GM10266 (cell line): ENCODE data around the gene INHBC.
A peak's percentile ranks its signal among the peaks of the same experiment; 100 is the strongest.

ENCODE experiments used
- DNase-seq: peaks from one replicate; pipeline ENCODE4 v3.0.0; 2012; ENCODE audit errors: extremely low spot score
- TF ChIP-seq, protein P1 (sequence below): IDR thresholded peaks from 2 replicates; pipeline ENCODE4 v1.5.1; 2012; ENCODE audit warnings: mild to moderate bottlenecking, low read depth; ENCODE audit not compliant: control insufficient read depth, insufficient read depth; ENCODE audit errors: missing control alignments

Gene INHBC

DNA sequence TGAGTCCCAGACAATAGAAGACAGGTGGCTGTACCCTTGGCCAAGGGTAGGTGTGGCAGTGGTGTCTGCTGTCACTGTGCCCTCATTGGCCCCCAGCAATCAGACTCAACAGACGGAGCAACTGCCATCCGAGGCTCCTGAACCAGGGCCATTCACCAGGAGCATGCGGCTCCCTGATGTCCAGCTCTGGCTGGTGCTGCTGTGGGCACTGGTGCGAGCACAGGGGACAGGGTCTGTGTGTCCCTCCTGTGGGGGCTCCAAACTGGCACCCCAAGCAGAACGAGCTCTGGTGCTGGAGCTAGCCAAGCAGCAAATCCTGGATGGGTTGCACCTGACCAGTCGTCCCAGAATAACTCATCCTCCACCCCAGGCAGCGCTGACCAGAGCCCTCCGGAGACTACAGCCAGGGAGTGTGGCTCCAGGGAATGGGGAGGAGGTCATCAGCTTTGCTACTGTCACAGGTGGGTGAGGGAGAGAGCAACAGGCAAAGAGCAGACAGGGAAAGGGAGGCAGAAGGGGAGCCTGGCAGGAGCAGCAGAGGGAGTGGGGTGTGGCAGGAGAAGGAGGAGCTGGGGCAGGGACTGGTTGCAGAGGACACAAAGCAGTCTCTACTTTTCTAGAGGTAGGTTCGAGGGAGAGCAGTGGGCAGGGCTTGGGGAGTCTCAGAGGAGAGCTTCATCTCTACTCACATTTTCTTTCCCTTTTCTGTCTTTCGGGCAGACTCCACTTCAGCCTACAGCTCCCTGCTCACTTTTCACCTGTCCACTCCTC, 21.0 kb downstream of the INHBC start:
- DNase-seq, result no peak
- TF ChIP-seq, protein P1, sequence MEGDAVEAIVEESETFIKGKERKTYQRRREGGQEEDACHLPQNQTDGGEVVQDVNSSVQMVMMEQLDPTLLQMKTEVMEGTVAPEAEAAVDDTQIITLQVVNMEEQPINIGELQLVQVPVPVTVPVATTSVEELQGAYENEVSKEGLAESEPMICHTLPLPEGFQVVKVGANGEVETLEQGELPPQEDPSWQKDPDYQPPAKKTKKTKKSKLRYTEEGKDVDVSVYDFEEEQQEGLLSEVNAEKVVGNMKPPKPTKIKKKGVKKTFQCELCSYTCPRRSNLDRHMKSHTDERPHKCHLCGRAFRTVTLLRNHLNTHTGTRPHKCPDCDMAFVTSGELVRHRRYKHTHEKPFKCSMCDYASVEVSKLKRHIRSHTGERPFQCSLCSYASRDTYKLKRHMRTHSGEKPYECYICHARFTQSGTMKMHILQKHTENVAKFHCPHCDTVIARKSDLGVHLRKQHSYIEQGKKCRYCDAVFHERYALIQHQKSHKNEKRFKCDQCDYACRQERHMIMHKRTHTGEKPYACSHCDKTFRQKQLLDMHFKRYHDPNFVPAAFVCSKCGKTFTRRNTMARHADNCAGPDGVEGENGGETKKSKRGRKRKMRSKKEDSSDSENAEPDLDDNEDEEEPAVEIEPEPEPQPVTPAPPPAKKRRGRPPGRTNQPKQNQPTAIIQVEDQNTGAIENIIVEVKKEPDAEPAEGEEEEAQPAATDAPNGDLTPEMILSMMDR, result no peak

GRCh38 chr12:57456145-57456700, 21.6 kb downstream of the INHBC start:
- DNase-seq, result peak; percentile 31
- TF ChIP-seq, protein P1, result peak; percentile 65

DNA sequence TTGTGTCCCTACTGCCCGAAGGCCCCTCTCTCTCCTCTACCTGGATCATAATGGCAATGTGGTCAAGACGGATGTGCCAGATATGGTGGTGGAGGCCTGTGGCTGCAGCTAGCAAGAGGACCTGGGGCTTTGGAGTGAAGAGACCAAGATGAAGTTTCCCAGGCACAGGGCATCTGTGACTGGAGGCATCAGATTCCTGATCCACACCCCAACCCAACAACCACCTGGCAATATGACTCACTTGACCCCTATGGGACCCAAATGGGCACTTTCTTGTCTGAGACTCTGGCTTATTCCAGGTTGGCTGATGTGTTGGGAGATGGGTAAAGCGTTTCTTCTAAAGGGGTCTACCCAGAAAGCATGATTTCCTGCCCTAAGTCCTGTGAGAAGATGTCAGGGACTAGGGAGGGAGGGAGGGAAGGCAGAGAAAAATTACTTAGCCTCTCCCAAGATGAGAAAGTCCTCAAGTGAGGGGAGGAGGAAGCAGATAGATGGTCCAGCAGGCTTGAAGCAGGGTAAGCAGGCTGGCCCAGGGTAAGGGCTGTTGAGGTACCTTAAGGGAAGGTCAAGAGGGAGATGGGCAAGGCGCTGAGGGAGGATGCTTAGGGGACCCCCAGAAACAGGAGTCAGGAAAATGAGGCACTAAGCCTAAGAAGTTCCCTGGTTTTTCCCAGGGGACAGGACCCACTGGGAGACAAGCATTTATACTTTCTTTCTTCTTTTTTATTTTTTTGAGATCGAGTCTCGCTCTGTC, 22.3 kb downstream of the INHBC start:
- DNase-seq, result no peak
- TF ChIP-seq, protein P1, result no peak

DNA sequence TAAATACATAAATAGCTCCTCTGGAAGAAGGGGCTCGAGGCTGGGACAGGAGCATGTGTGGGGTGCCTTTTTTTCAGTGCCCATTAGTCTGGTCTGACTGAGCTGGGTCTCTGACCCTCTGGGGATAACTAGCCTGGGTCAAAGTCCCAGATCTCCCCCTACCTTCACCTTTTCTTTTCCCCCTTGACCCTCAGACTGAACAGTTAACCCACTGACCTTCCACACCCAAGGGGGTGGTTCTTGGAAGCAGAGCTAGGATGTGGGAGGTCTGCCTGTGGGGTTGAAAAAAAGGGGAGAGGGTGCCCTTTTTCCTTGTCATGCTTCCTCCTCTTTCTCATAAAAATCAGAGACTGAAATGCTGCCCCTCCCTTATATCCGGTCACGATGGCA, 24.1 kb downstream of the INHBC start:
- TF ChIP-seq, protein P1, result no peak
- DNase-seq, result no peak

GRCh38 chr12:57459055-57459749, 24.6 kb downstream of the INHBC start:
- TF ChIP-seq, protein P1, result peak; percentile 99
- peak; percentile 88 for DNase-seq

GRCh38 chr12:57459750-57460467, 25.3 kb downstream of the INHBC start, which contains the start of gene GLI1:
Gene GLI1, plus strand, starts transcription at chr12:57459785. Its CDS starts 3,907 bp downstream, at chr12:57463692.
- TF ChIP-seq, protein P1, result no peak
- peak; percentile 73 for DNase-seq
